GM12892 (cell line): ENCODE results near the gene PEAK1.
A peak's percentile ranks its signal among the peaks of the same experiment; 100 is the strongest.
"Not testable (repeated sequence)": the region's sequence is repeated elsewhere in the genome, so short reads cannot be mapped to it uniquely, and the experiment has no call there.

Source experiments
- DNase-seq: peaks from one replicate; pipeline ENCODE4 v3.0.0; 2011; ENCODE audit not compliant: insufficient read length
- FAIRE-seq: peaks from 2 replicates; lab custom pipeline; 2011; peaks lifted over from hg19 to GRCh38; lab: Jason Lieb, UNC
- POLR2A ChIP-seq: IDR thresholded peaks from 2 replicates; pipeline ENCODE4 v1.6.1; 2011; ENCODE audit warnings: low read depth, low read length, control low read depth
- POLR2AphosphoS5 ChIP-seq: IDR thresholded peaks from 2 replicates; pipeline ENCODE4 v1.6.1; 2011; ENCODE audit warnings: low read depth, low read length, control low read depth
- TAF1 ChIP-seq: IDR thresholded peaks from 2 replicates; pipeline ENCODE4 v1.6.1; 2011; ENCODE audit warnings: low read depth, mild to moderate bottlenecking, control low read depth, low read length, borderline replicate concordance

Gene PEAK1

GRCh38 chr15:77180270-77180669 lies 239.6 kb downstream of the PEAK1 start:
- FAIRE-seq: peak; percentile 67
- TF ChIP-seq POLR2AphosphoS5 (no peak), POLR2A (no peak), TAF1 (no peak)

GRCh38 chr15:77179541-77179998 lies 240.3 kb downstream of the PEAK1 start:
- FAIRE-seq (peak; percentile 84), DNase-seq (no peak)
- TF ChIP-seq TAF1 (no peak), POLR2A (no peak), POLR2AphosphoS5 (no peak)

More at GRCh38 chr15:77180270-77180669, 239.6 kb downstream of the PEAK1 start:
- no peak for DNase-seq

- DNase-seq: no peak
- TF ChIP-seq POLR2AphosphoS5 (no peak), TAF1 (no peak), POLR2A (no peak)
- no peak for FAIRE-seq
Measured at GRCh38 chr15:77178411-77178810, 241.5 kb downstream of the PEAK1 start.

- not testable (repeated sequence) for FAIRE-seq, DNase-seq
Measured at GRCh38 chr15:77176148-77176547, 243.8 kb downstream of the PEAK1 start.

GRCh38 chr15:77173487-77173886 lies 246.4 kb downstream of the PEAK1 start:
- DNase-seq: no peak
- FAIRE-seq: no peak
- TF ChIP-seq POLR2AphosphoS5 (no peak), POLR2A (no peak), TAF1 (no peak)

- TF ChIP-seq POLR2A (no peak), TAF1 (no peak), POLR2AphosphoS5 (no peak)
- no peak for DNase-seq
- no peak for FAIRE-seq
Measured at GRCh38 chr15:77171221-77171967, 248.5 kb downstream of the PEAK1 start.

GRCh38 chr15:77168616-77169015 lies 251.3 kb downstream of the PEAK1 start:
- FAIRE-seq (no peak), DNase-seq (no peak)
- TF ChIP-seq TAF1 (no peak), POLR2A (no peak), POLR2AphosphoS5 (no peak)

GRCh38 chr15:77168141-77168540 lies 251.8 kb downstream of the PEAK1 start:
- TF ChIP-seq POLR2AphosphoS5: no peak
- TF ChIP-seq TAF1: no peak
- no peak for TF ChIP-seq POLR2A
- no peak for DNase-seq
- FAIRE-seq: no peak

- FAIRE-seq (no peak), DNase-seq (no peak)
- TF ChIP-seq TAF1 (no peak), POLR2AphosphoS5 (no peak), POLR2A (no peak)
Measured at GRCh38 chr15:77167406-77167805, 252.5 kb downstream of the PEAK1 start.

- DNase-seq (no peak), FAIRE-seq (no peak)
- TF ChIP-seq POLR2AphosphoS5: no peak
- no peak for TF ChIP-seq POLR2A
- TF ChIP-seq TAF1: no peak
Measured at GRCh38 chr15:77163781-77164384, 256.0 kb downstream of the PEAK1 start.

- TF ChIP-seq POLR2A (no peak), TAF1 (no peak), POLR2AphosphoS5 (no peak)
- DNase-seq: no peak
- no peak for FAIRE-seq
Measured at GRCh38 chr15:77162872-77163633, 256.9 kb downstream of the PEAK1 start.
